DOHH2 (cell line): ENCODE measurements around the gene ACOX3.

Source experiments
- H3F3A ChIP-seq: fragments of 200-600 bp; sonication (generic), shearing (Covaris generic); 2 replicates; pipeline ENCODE4 v1.6.0; 2016; ENCODE audit warnings: antibody characterized with exemption, mild to moderate bottlenecking; ENCODE audit not compliant: control insufficient read depth, insufficient read depth
- H3K27ac ChIP-seq: fragments of 200-600 bp; sonication (generic); 2 replicates; pipeline ENCODE4 v1.5.1; 2014; ENCODE audit warnings: low read depth, mild to moderate bottlenecking, low read length, moderate library complexity
- H3K27me3 ChIP-seq: fragments of 200-600 bp; sonication (generic); 2 replicates; pipeline ENCODE4 v1.6.1; 2014; ENCODE audit warnings: mild to moderate bottlenecking, low read length, mixed read lengths; ENCODE audit not compliant: control insufficient read depth
- H3K36me3 ChIP-seq: fragments of 200-600 bp; sonication (generic); 2 replicates; pipeline ENCODE4 v1.6.1; 2014; ENCODE audit warnings: mild to moderate bottlenecking, low read length, moderate library complexity, mixed read lengths; ENCODE audit not compliant: control insufficient read depth
- H3K4me1 ChIP-seq: fragments of 200-600 bp; sonication (generic); 2 replicates; pipeline ENCODE4 v1.6.1; 2014; ENCODE audit warnings: mild to moderate bottlenecking, low read length, mixed read lengths; ENCODE audit not compliant: control insufficient read depth
- H3K4me2 ChIP-seq: fragments of 200-600 bp; sonication (generic); 2 replicates; pipeline ENCODE4 v1.6.0; 2014; ENCODE audit warnings: mild to moderate bottlenecking, low read length, moderate library complexity
- H3K4me3 ChIP-seq: fragments of 200-600 bp; sonication (generic); 2 replicates; pipeline ENCODE4 v1.5.1; 2014; ENCODE audit warnings: mild to moderate bottlenecking, low read length, mixed read lengths
- H3K79me2 ChIP-seq: fragments of 200-600 bp; sonication (generic); 2 replicates; pipeline ENCODE4 v1.6.1; 2014; ENCODE audit warnings: mild to moderate bottlenecking, low read length, mixed read lengths; ENCODE audit not compliant: control insufficient read depth
- H3K9me2 ChIP-seq: fragments of 200-600 bp; sonication (generic); replicated peaks from 2 replicates; pipeline ENCODE4 v1.6.1; 2014; ENCODE audit warnings: mild to moderate bottlenecking, low read length, mixed read lengths; ENCODE audit not compliant: control insufficient read depth
- H3K9me3 ChIP-seq: fragments of 200-600 bp; sonication (generic); 2 replicates; pipeline ENCODE4 v1.6.1; 2014; ENCODE audit warnings: antibody characterized with exemption, low read length, mixed read lengths; ENCODE audit not compliant: control insufficient read depth, insufficient read depth
- H4K20me1 ChIP-seq: fragments of 200-600 bp; sonication (generic); 2 replicates; pipeline ENCODE4 v1.6.0; 2014; ENCODE audit warnings: low read depth, mild to moderate bottlenecking, antibody characterized with exemption, low read length, moderate library complexity; ENCODE audit not compliant: control insufficient read depth, insufficient read depth
- EZH2phosphoT487 ChIP-seq: fragments of 200-600 bp; sonication (generic); IDR thresholded peaks from 2 replicates; pipeline ENCODE4 v1.6.1; 2017; ENCODE audit warnings: borderline replicate concordance, mild to moderate bottlenecking, antibody characterized with exemption, low read length, moderate library complexity, mixed read lengths
- TF ChIP-seq, protein P1 (sequence below): fragments of 200-600 bp; sonication (generic); IDR thresholded peaks from one replicate; pipeline ENCODE4 v1.5.1; 2014; ENCODE audit warnings: antibody characterized with exemption, mild to moderate bottlenecking, low read depth, low read length; ENCODE audit not compliant: poor library complexity, severe bottlenecking

The ACOX3 gene

DNA sequence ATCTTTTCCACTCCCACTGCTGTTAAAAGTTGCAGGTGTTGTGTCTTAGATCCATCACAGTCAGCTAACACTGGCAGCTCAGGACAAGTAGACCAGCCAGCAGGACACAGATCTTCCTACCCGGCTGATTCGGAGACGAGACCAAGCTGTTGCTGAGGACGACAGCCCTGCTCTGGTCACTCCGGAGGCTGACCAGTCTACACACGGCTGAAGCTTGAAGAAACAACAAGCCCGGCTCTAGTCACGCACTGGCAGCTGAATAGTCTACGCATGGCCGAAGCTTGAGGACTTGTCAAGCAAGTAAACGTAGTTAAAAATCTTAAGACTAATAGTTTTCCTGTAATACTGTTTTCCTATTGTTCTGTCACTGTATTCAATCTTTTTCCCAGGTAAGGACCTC is 1.8 kb downstream of the ACOX3 start:
- H3F3A ChIP-seq = peaks cover 8% of the 10 kb centered on the region

DNA sequence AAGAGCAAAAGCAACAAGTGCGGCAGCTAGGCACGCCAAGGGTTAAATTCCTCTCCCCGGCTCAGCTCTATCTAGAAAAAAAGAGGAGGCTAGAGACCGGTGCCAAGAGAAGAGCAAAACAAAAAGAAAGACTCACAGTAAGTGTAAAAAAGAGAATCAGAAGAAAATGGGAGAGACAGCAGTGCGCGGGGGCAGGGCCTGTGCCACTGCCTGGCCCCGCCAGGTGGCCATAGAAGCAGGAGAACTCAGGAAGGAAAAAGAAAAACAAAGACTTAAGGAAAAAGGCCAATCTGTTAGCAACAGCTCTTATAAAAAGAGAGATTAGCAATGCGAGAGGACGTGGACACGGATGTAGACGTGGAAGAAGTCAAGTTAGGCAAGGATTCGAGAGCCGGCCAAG is 3.2 kb downstream of the ACOX3 start:
- H3F3A ChIP-seq = peaks cover 8% of the 10 kb centered on the region
- peaks cover 11% of the 10 kb centered on the region; the same call in 1 of the 2 replicates for H4K20me1 ChIP-seq
- TF ChIP-seq, protein P1, sequence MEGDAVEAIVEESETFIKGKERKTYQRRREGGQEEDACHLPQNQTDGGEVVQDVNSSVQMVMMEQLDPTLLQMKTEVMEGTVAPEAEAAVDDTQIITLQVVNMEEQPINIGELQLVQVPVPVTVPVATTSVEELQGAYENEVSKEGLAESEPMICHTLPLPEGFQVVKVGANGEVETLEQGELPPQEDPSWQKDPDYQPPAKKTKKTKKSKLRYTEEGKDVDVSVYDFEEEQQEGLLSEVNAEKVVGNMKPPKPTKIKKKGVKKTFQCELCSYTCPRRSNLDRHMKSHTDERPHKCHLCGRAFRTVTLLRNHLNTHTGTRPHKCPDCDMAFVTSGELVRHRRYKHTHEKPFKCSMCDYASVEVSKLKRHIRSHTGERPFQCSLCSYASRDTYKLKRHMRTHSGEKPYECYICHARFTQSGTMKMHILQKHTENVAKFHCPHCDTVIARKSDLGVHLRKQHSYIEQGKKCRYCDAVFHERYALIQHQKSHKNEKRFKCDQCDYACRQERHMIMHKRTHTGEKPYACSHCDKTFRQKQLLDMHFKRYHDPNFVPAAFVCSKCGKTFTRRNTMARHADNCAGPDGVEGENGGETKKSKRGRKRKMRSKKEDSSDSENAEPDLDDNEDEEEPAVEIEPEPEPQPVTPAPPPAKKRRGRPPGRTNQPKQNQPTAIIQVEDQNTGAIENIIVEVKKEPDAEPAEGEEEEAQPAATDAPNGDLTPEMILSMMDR = no peak
- no peak for TF ChIP-seq EZH2phosphoT487
- peaks cover 82% of the 10 kb centered on the region for H3K79me2 ChIP-seq
- H3K36me3 ChIP-seq = peaks cover 19% of the 10 kb centered on the region
- peaks cover 48% of the 10 kb centered on the region for H3K4me1 ChIP-seq
- H3K9me3 ChIP-seq = no peaks in the 10 kb centered on the region
- no peak overlapping the region for H3K27ac ChIP-seq
- H3K4me3 ChIP-seq = no peak overlapping the region
- H3K4me2 ChIP-seq = no peak overlapping the region
- no peaks in the 10 kb centered on the region for H3K9me2 ChIP-seq
- no peaks in the 10 kb centered on the region for H3K27me3 ChIP-seq

More for the DNA sequence above, 1.8 kb downstream of the ACOX3 start:
- Histone ChIP-seq H3K27ac (no peak overlapping the region), H3K36me3 (peaks cover 19% of the 10 kb centered on the region), H3K9me2 (no peaks in the 10 kb centered on the region), H3K27me3 (no peaks in the 10 kb centered on the region), H3K9me3 (no peaks in the 10 kb centered on the region), H3K4me2 (peak overlapping the region; percentile 96), H3K4me1 (peaks cover 62% of the 10 kb centered on the region), H3K4me3 (peak overlapping the region; percentile 93; the same call in 1 of the 2 replicates), H3K79me2 (peaks cover 92% of the 10 kb centered on the region), H4K20me1 (peaks cover 13% of the 10 kb centered on the region; the same call in 1 of the 2 replicates)
- TF ChIP-seq, protein P1 = no peak
- TF ChIP-seq EZH2phosphoT487 = no peak

DNA sequence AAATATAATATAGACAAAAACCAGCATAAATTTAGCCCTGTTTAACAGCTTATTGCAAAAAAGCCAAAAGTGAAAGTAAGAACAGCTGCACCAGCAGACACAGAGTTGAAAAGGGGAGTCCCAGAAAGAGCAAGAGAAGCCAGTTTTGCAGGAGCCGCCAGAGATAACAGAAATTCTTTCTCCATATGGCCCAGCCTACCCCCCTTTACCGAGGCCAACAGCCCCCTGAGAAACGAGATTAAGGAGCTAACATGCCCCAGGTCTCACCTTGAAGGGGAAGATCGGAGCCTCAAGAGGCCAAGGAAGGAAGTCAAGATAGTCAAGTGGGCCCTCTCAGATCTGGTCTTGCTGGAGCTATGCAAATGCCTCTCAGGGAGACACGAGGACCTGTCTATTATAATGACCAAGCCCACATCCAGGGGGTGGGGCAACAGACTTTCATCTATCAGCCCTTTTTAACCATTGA is 4.8 kb downstream of the ACOX3 start:
- no peaks in the 10 kb centered on the region for H3K9me3 ChIP-seq
- H3K36me3 ChIP-seq = peaks cover 13% of the 10 kb centered on the region
- peaks cover 38% of the 10 kb centered on the region for H3K4me1 ChIP-seq
- no peaks in the 10 kb centered on the region for H4K20me1 ChIP-seq
- peaks cover 8% of the 10 kb centered on the region for H3F3A ChIP-seq
- H3K4me2 ChIP-seq = peak overlapping the region; percentile 92
- TF ChIP-seq, protein P1 = peak; percentile 10
- TF ChIP-seq EZH2phosphoT487 = no peak
- no peaks in the 10 kb centered on the region for H3K27me3 ChIP-seq
- peak overlapping the region; percentile 65 for H3K27ac ChIP-seq
- H3K79me2 ChIP-seq = peaks cover 66% of the 10 kb centered on the region
- peak overlapping the region; percentile 72 for H3K4me3 ChIP-seq
- H3K9me2 ChIP-seq = no peaks in the 10 kb centered on the region
